Urinary bladder (tissue), 4 donors: ENCODE data around the gene EPB41L3. TPM values are rescaled to one million over a fixed set of nuclear protein-coding genes. Genes with fewer than 3 reads are reported as not detected.

Experiments used
- DNase-seq: peaks from one replicate; pipeline ENCODE4 v3.0.0-alpha.2; 2015; ENCODE audit errors: extremely low spot score
- H3K27ac ChIP-seq: one replicate; pipeline ENCODE4 v1.5.1; 2013; ENCODE audit warnings: low read depth, mild to moderate bottlenecking, moderate library complexity
- H3K36me3 ChIP-seq: one replicate; pipeline ENCODE4 v1.6.1; 2013; ENCODE audit warnings: mild to moderate bottlenecking, moderate library complexity; ENCODE audit not compliant: insufficient read depth
- H3K4me1 ChIP-seq: one replicate; pipeline ENCODE4 v1.6.1; 2013; ENCODE audit warnings: mild to moderate bottlenecking, moderate library complexity; ENCODE audit not compliant: insufficient read depth
- H3K4me3 ChIP-seq: one replicate; pipeline ENCODE4 v1.5.1; 2013; ENCODE audit warnings: low read depth, low read length
- WGBS: extraction: QIAGEN DNeasy Blood & Tissue Kit; methylation state at CpG from one replicate; pipeline ENCODE4 v1.1.7; 2013; 5-methylcytosine and 5-hydroxymethylcytosine counted together
- polyA plus RNA-seq: library from polyadenylated mRNA; stranded (reverse); fragments of 200-250 nt; gene quantifications from one replicate; pipeline ENCODE4 v1.2.3, GENCODE V29; 2013
- total RNA-seq: library from RNA; depleted of rRNA; stranded (reverse); fragments of >200 nt; gene quantifications from one replicate; pipeline ENCODE4 v1.2.3, GENCODE V29; 2014
- donor health status: healthy with polysubstance abuse.
- donor health status: healthy.

Gene EPB41L3
- total and polyA plus RNA-seq, 2 donors = 25.9 to 52.3 TPM

GRCh38 chr18:5389356-5389755 lies 154.4 kb downstream of the EPB41L3 start:
- Histone ChIP-seq H3K4me3 (no peak overlapping the region), H3K4me1 (no peaks in the 10 kb centered on the region), H3K36me3 (no peaks in the 10 kb centered on the region), H3K27ac (no peak overlapping the region)
- WGBS = 81% methylated on average over 2 of the region's 2 CpGs
- DNase-seq = no peak

DNA sequence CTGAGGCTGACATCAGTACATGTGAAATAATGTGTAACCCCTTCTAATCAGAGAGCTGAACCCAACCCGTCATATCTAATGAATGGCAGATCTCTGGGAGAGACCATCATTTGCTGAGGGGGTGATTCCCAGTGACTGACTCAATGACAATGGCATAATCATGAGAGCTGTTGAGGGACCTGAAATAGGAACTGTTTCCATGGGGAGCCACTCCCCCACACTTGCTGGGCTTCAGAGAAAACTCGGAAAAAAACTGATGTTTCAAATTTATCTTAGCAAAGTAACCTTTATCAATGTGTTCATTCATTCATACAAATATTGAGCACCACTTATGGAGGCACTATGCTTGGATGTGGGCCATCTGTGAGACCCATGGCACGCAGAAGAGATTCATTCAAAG lies 154.9 kb downstream of the EPB41L3 start:
- H3K36me3 ChIP-seq = no peaks in the 10 kb centered on the region
- no peak for DNase-seq

GRCh38 chr18:5380586-5380985 lies 163.2 kb downstream of the EPB41L3 start:
- Histone ChIP-seq H3K27ac (no peak overlapping the region), H3K4me3 (no peak overlapping the region), H3K36me3 (no peaks in the 10 kb centered on the region), H3K4me1 (no peaks in the 10 kb centered on the region)
- WGBS = 71% methylated on average over 2 of the region's 2 CpGs
- no peak for DNase-seq

More for the DNA sequence above, 154.9 kb downstream of the EPB41L3 start:
- H3K4me3 ChIP-seq = no peak overlapping the region
- H3K27ac ChIP-seq = no peak overlapping the region
- no peaks in the 10 kb centered on the region for H3K4me1 ChIP-seq
- 87% methylated on average over 3 of the region's 3 CpGs for WGBS

GRCh38 chr18:5376986-5377385 lies 166.8 kb downstream of the EPB41L3 start:
- Histone ChIP-seq H3K4me1 (no peaks in the 10 kb centered on the region), H3K27ac (no peak overlapping the region), H3K36me3 (no peaks in the 10 kb centered on the region), H3K4me3 (no peak overlapping the region)
- no peak for DNase-seq
- WGBS = 84% methylated on average over 4 of the region's 4 CpGs

DNA sequence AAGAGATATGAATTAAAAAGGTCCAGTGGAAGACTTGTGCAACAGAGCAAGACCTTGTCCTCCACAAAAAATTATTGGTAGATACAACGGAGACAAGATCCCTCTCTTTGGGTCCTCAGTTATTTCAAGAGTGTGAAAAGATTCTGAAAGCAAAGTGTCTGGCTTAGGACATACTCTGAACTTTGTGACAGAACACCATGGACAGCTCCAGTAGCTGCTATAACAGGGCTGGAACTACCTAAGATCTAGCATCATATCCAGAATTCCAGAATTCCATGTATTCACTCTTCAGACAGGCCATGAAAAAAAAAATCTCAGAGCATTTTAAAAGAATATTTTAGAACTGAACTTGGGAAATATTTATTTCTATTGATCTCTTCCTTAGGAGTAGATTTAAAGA lies 173.5 kb downstream of the EPB41L3 start:
- DNase-seq = no peak
- Histone ChIP-seq H3K36me3 (no peaks in the 10 kb centered on the region), H3K4me3 (no peak overlapping the region), H3K27ac (no peak overlapping the region), H3K4me1 (no peaks in the 10 kb centered on the region)
- 81% methylated on average over 1 of the region's 1 CpG for WGBS

- DNase-seq = no peak
- H3K36me3 ChIP-seq = no peaks in the 10 kb centered on the region
- WGBS = 86% methylated on average over 2 of the region's 2 CpGs
- H3K4me3 ChIP-seq = no peak overlapping the region
- no peak overlapping the region for H3K27ac ChIP-seq
- no peaks in the 10 kb centered on the region for H3K4me1 ChIP-seq
Observed at GRCh38 chr18:5369513-5369912, 174.3 kb downstream of the EPB41L3 start.

DNA sequence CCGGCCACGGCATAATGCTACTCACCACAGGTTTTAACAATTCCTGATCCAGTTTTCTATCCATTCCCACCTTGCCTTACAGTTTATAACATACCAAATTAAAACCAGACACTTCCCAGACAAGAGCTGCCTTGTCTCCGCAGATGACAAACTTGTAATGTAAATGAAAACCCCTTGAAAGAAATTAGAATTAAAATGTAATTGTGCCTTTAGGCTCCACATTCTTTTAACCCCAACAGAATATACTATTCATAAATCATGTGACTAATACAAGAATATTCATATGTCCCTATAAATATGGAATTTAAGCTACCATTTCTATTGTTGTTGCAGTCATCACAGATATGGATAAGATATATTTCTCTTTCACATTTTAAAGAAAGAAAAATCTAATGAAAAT lies 178.4 kb downstream of the EPB41L3 start:
- Histone ChIP-seq H3K27ac (no peak overlapping the region), H3K36me3 (no peaks in the 10 kb centered on the region), H3K4me1 (no peaks in the 10 kb centered on the region), H3K4me3 (no peak overlapping the region)
- WGBS = 49% methylated on average over 3 of the region's 3 CpGs
- DNase-seq = no peak

DNA sequence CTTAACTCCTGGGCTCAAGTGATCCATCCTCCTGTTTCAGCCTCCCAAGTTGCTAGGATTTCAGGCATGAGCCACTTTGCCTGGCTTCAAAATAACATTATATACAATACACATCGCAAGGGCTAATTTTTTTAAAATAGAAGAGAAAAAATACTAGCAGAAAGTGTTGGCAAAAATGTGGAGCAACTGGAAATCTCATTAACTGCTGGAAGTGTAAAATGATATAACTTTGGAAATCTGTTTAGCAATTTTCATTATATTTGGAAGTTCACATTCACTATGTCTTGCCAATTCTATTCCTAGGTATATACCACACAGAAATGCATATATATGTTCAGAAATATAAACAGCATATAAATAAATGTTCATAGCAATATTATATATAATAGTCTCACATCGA lies 193.2 kb downstream of the EPB41L3 start:
- WGBS = 82% methylated on average over 2 of the region's 2 CpGs
- no peak for DNase-seq
- Histone ChIP-seq H3K27ac (no peak overlapping the region), H3K4me3 (no peak overlapping the region), H3K4me1 (no peaks in the 10 kb centered on the region), H3K36me3 (no peaks in the 10 kb centered on the region)

Other genes with a start within 250 kb of the EPB41L3 start
- 16.0 TPM for gene ZBTB14, start 248.3 kb downstream of the EPB41L3 start, total RNA-seq
- 9.7 TPM for gene ZBTB14, start 248.3 kb downstream of the EPB41L3 start, polyA plus RNA-seq